ENCODE results near the gene NUP160. TPM values are rescaled to one million over a fixed set of nuclear protein-coding genes. Genes with fewer than 3 reads are reported as not detected.

NUP160 gene
- total RNA-seq, 1 experiment from 2014 or later = 46.3 TPM

DNA sequence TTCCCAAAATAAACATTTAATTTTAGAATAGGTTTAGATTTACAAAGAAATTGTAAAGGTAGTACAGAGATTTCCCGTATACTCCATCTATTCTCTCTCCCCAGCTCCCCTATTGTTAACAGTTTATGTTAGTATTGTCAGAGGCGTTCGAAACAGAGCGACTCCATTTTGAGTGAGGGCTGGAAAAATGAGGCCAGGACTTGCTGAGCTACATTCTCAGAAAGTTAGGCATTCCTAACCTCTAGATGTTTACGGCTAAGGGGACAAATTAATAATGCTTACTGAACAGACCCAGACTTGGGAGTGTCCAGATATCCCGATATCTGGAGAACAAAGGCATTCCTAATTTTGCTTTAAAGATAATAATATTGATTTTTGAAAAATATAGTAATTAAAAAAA is 12.4 kb upstream of the NUP160 start:
- no peak overlapping the region for H3K4me3 ChIP-seq (ENCODE audit: low read depth in 2 of 2, low read length in 2 of 2)
- no peaks in the 10 kb centered on the region for H3K36me3 ChIP-seq (ENCODE audit: control insufficient read depth, insufficient read depth, low read length)
- ChIA-PET CTCF (interaction anchor here (0.6 kb wide), 1 partner anchor 121 kb away, joined by 4 read pairs; no protein-coding TSS in a partner anchor), POLR2A (interaction anchor here (0.6 kb wide), 1 partner anchor 1274 kb away, joined by 8 read pairs; no protein-coding TSS in a partner anchor)
- H3K27ac ChIP-seq (ENCODE audit: low read length) = peak overlapping the region; percentile 78; the same call in 1 of the 2 replicates
- 0 out of 2 replicates have a peak, but pooled peaks cover 4% of the 10 kb centered on the region for H3K9me3 ChIP-seq (ENCODE audit: control insufficient read depth, insufficient read depth, low read depth, low read length)
- TF ChIP-seq, protein P1, sequence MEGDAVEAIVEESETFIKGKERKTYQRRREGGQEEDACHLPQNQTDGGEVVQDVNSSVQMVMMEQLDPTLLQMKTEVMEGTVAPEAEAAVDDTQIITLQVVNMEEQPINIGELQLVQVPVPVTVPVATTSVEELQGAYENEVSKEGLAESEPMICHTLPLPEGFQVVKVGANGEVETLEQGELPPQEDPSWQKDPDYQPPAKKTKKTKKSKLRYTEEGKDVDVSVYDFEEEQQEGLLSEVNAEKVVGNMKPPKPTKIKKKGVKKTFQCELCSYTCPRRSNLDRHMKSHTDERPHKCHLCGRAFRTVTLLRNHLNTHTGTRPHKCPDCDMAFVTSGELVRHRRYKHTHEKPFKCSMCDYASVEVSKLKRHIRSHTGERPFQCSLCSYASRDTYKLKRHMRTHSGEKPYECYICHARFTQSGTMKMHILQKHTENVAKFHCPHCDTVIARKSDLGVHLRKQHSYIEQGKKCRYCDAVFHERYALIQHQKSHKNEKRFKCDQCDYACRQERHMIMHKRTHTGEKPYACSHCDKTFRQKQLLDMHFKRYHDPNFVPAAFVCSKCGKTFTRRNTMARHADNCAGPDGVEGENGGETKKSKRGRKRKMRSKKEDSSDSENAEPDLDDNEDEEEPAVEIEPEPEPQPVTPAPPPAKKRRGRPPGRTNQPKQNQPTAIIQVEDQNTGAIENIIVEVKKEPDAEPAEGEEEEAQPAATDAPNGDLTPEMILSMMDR (IDR thresholded peaks at IDR 0.05) = no peak
- no peak for TF ChIP-seq POLR2AphosphoS5 (IDR thresholded peaks at IDR 0.05; ENCODE audit: low read depth, low read length)
- TF ChIP-seq, protein P2, sequence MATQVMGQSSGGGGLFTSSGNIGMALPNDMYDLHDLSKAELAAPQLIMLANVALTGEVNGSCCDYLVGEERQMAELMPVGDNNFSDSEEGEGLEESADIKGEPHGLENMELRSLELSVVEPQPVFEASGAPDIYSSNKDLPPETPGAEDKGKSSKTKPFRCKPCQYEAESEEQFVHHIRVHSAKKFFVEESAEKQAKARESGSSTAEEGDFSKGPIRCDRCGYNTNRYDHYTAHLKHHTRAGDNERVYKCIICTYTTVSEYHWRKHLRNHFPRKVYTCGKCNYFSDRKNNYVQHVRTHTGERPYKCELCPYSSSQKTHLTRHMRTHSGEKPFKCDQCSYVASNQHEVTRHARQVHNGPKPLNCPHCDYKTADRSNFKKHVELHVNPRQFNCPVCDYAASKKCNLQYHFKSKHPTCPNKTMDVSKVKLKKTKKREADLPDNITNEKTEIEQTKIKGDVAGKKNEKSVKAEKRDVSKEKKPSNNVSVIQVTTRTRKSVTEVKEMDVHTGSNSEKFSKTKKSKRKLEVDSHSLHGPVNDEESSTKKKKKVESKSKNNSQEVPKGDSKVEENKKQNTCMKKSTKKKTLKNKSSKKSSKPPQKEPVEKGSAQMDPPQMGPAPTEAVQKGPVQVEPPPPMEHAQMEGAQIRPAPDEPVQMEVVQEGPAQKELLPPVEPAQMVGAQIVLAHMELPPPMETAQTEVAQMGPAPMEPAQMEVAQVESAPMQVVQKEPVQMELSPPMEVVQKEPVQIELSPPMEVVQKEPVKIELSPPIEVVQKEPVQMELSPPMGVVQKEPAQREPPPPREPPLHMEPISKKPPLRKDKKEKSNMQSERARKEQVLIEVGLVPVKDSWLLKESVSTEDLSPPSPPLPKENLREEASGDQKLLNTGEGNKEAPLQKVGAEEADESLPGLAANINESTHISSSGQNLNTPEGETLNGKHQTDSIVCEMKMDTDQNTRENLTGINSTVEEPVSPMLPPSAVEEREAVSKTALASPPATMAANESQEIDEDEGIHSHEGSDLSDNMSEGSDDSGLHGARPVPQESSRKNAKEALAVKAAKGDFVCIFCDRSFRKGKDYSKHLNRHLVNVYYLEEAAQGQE (IDR thresholded peaks at IDR 0.05; ENCODE audit: insufficient read depth in 1 of 2, low read depth in 2 of 2, low read length in 1 of 2) = no peak
- in situ Hi-C loops (cut with HindIII; ENCODE audit: low pct_unique_long_range_greater_than_20kb, low sequenced_read_pairs) (no loop called here), intact Hi-C loops (cut with micrococcal nuclease; ENCODE audit: unreplicated experiment) (no loop called here)
- peaks cover 32% of the 10 kb centered on the region for H3K4me1 ChIP-seq (ENCODE audit: control insufficient read depth, insufficient read depth, low read length)
- ATAC-seq (no peak), DNase-seq (ENCODE audit: low read depth, low spot score) (no peak)
- no peaks in the 10 kb centered on the region for H3K27me3 ChIP-seq (ENCODE audit: control insufficient read depth, insufficient read depth, low read length)
- no TSS peak for BruUV-seq (replicated peaks)

DNA sequence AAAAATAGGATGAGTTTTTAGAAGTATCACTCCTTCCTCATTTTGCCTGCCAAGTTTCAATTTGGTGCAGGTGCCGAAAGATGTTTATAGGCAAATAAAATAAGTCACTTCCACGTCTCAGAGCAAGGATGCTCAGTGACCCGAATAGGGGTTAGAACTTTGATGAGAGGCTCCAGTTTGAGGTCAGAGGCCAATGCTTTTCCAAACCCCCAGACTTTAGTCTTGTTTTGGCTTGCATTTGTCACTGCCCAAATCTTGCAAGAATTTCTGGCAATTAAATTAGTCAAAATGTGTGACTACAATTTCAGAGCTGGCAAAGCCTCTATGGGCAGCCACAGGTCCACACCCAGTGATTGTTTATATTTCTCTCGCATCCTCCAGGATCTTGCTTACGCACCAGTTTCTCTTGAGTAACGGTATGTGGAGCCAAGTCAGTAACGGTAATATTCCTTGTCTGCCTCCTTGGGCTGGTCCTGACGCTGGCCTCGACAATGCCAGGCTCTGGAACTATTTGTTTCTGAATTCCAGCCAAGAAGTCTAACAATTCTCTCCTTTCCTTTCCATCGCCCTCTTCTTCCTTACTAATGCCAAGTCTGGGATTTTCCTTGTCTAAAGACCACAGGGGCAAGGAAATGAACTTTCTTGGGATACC is 9.9 kb upstream of the NUP160 start:
- Histone ChIP-seq H3K36me3 (ENCODE audit: control insufficient read depth, insufficient read depth, low read length) (no peaks in the 10 kb centered on the region), H3K4me1 (ENCODE audit: control insufficient read depth, insufficient read depth, low read length) (peaks cover 32% of the 10 kb centered on the region), H3K27ac (ENCODE audit: low read length) (peak overlapping the region; percentile 81), H3K27me3 (ENCODE audit: control insufficient read depth, insufficient read depth, low read length) (no peaks in the 10 kb centered on the region), H3K4me3 (ENCODE audit: low read depth in 2 of 2, low read length in 2 of 2) (peak overlapping the region in 1 of 2 experiments; percentile 1; a peak in 1 of 4 replicates), H3K9me3 (ENCODE audit: control insufficient read depth, insufficient read depth, low read depth, low read length) (no peaks in the 10 kb centered on the region)
- in situ Hi-C loops (cut with HindIII; ENCODE audit: low pct_unique_long_range_greater_than_20kb, low sequenced_read_pairs) = no loop called here
- peak; percentile 54 for TF ChIP-seq POLR2AphosphoS5 (IDR thresholded peaks at IDR 0.05; ENCODE audit: low read depth, low read length)
- TF ChIP-seq, protein P1 (IDR thresholded peaks at IDR 0.05) = no peak
- TF ChIP-seq TCF7L2 (IDR thresholded peaks at IDR 0.05; ENCODE audit: low read depth, low read length) = peak; percentile 93
- TF ChIP-seq, protein P2 (IDR thresholded peaks at IDR 0.05; ENCODE audit: insufficient read depth in 1 of 2, low read depth in 2 of 2, low read length in 1 of 2) = no peak
- TF ChIP-seq SIN3A (IDR thresholded peaks at IDR 0.05; ENCODE audit: borderline replicate concordance, insufficient read depth, low read depth, low read length) = 0 out of 2 replicates have a peak, but pooled peaks have one; percentile 38
- CTCF ChIA-PET = no interaction called here
- ATAC-seq (peak; percentile 91), DNase-seq (ENCODE audit: low read depth, low spot score) (peak; percentile 66)
- intact Hi-C loops (cut with micrococcal nuclease; ENCODE audit: unreplicated experiment) = no loop called here
- no TSS peak for BruUV-seq (replicated peaks)
- POLR2A ChIA-PET = interaction anchor here (0.6 to 0.7 kb wide), 2 partner anchors 116 to 140 kb away, joined by 3 to 5 read pairs; no protein-coding TSS in a partner anchor

All from Panc1 (cell line).